ENCODE measurements around the gene CH25H. TPM values are rescaled to one million over a fixed set of nuclear protein-coding genes. Genes with fewer than 3 reads are reported as not detected.

CH25H gene
- total RNA-seq, 1 experiment from 2014 or later, result 1.0 TPM

- Histone ChIP-seq H3T11ph (ENCODE audit: low read length) (no peak overlapping the region), H3K23ac (ENCODE audit: insufficient read length, low read depth, low read length) (no peak overlapping the region), H3K79me1 (ENCODE audit: insufficient read depth, low read depth, low read length, poor library complexity, severe bottlenecking) (no peaks in the 10 kb centered on the region), H2AFZ (ENCODE audit: low read length) (no peak overlapping the region), H3K79me2 (ENCODE audit: insufficient read depth, low read length) (no peaks in the 10 kb centered on the region), H3K14ac (ENCODE audit: insufficient read depth, low read length) (no peak overlapping the region), H4K91ac (ENCODE audit: insufficient read length, low read depth, low read length) (no peak overlapping the region), H2BK20ac (ENCODE audit: low read depth, low read length, poor library complexity, severe bottlenecking) (no peak overlapping the region), H3K56ac (ENCODE audit: insufficient read length, low read depth, low read length) (no peak overlapping the region), H3K27me3 (ENCODE audit: insufficient read depth, low read length) (no peaks in the 10 kb centered on the region), H4K8ac (replicated peaks; ENCODE audit: insufficient read length, low read depth, low read length) (no peak overlapping the region), H2BK12ac (ENCODE audit: insufficient read length, low read depth, low read length) (no peak overlapping the region), H3K27ac (ENCODE audit: insufficient read length, low read depth, low read length) (no peak overlapping the region), H3K9me3 (ENCODE audit: control insufficient read depth, low read depth, low read length) (no peaks in the 10 kb centered on the region), H2AK5ac (ENCODE audit: insufficient read length, low read length) (no peak overlapping the region), H4K20me1 (ENCODE audit: control insufficient read depth, insufficient read depth, insufficient read length) (no peaks in the 10 kb centered on the region), H3K4ac (ENCODE audit: low read depth, low read length) (no peak overlapping the region), H2BK5ac (ENCODE audit: insufficient read length, low read length) (no peak overlapping the region), H3K23me2 (ENCODE audit: insufficient read length, low read depth, low read length, poor library complexity, severe bottlenecking) (no peaks in the 10 kb centered on the region), H3K4me2 (ENCODE audit: insufficient read depth, insufficient read length, low read length) (no peak overlapping the region), H3K4me1 (ENCODE audit: insufficient read depth, low read length) (peaks cover 6% of the 10 kb centered on the region), H3K9ac (ENCODE audit: extremely low read depth, insufficient read length, low read length) (no peak overlapping the region), H2BK120ac (ENCODE audit: low read depth, low read length, poor library complexity, severe bottlenecking) (no peak overlapping the region), H2BK15ac (ENCODE audit: low read depth, low read length) (no peak overlapping the region), H3K18ac (ENCODE audit: insufficient read length, low read depth, low read length) (no peak overlapping the region), H4K5ac (ENCODE audit: insufficient read length, low read depth, low read length) (no peak overlapping the region)
- Mint-ChIP-seq H3K9me3 (no peaks in the 10 kb centered on the region; a peak in 1 of 5 replicates), H3K4me3 (no peak overlapping the region), H3K36me3 (ENCODE audit: insufficient read depth in 1 of 3, low read depth in 3 of 3) (peaks cover 0 to 4% (median 1%) of the 10 kb centered on the region in 3 experiments; a peak in 3 of 7 replicates), H3K4me1 (peaks cover 32 to 38% of the 10 kb centered on the region in 2 experiments), H3K27ac (no peak overlapping the region), H3K27me3 (ENCODE audit: low read depth) (peaks cover 1% of the 10 kb centered on the region; the same call in 1 of the 2 replicates)
- no peak for DNase-seq
- TF ChIP-seq CTCF (conservative IDR thresholded peaks at IDR 0.05), result no peak
These were observed 30.7 kb upstream of the CH25H start for GRCh38 chr10:89237849-89238248.

Measured in H9 (cell line).